ENCODE data around the gene PADI2.

GRCh38 chr1:17112496-17113236 is 6.6 kb downstream of the PADI2 start:
- no peak for TF ChIP-seq CTCF (IDR thresholded peaks at IDR 0.05)
- TF ChIP-seq EP300 (IDR thresholded peaks at IDR 0.05) = no peak
- no peak for TF ChIP-seq POLR2A (IDR thresholded peaks at IDR 0.05)
- no peak for TF ChIP-seq POLR2AphosphoS5 (IDR thresholded peaks at IDR 0.05)

All from stomach (tissue), 4 donors.